ENCODE data around the gene FAM168B.

DNA sequence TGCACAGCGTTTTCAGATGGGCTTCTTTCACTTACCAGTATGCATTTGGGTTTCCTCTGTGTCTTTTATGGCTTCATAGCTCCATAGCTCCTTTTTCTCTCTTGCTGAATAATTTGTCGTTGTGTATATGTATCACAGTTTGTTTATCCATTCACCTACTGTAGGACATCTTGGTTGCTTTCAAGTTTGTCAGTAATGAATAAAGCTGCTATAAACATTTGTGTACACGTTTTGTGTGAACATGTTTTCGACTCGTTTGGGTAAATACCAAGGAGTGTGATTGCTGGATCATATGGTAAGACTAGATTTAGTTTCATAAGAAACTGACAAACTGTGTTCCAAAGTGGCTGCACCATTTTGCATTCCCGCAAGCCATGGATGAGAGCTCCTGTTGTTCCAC, 94.7 kb downstream of the FAM168B start:
- TF ChIP-seq, protein P1, sequence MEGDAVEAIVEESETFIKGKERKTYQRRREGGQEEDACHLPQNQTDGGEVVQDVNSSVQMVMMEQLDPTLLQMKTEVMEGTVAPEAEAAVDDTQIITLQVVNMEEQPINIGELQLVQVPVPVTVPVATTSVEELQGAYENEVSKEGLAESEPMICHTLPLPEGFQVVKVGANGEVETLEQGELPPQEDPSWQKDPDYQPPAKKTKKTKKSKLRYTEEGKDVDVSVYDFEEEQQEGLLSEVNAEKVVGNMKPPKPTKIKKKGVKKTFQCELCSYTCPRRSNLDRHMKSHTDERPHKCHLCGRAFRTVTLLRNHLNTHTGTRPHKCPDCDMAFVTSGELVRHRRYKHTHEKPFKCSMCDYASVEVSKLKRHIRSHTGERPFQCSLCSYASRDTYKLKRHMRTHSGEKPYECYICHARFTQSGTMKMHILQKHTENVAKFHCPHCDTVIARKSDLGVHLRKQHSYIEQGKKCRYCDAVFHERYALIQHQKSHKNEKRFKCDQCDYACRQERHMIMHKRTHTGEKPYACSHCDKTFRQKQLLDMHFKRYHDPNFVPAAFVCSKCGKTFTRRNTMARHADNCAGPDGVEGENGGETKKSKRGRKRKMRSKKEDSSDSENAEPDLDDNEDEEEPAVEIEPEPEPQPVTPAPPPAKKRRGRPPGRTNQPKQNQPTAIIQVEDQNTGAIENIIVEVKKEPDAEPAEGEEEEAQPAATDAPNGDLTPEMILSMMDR (IDR thresholded peaks at IDR 0.05), result no peak
- TF ChIP-seq POLR2A (IDR thresholded peaks at IDR 0.05), result no peak

Measured in testis (tissue), 2 donors.